ENCODE data around the gene SNX27. TPM values are rescaled to one million over a fixed set of nuclear protein-coding genes. Genes with fewer than 3 reads are reported as not detected.

Gene SNX27
- total and polyA plus RNA-seq, 9 donors = 15.7 to 22.3 (median 18.7) TPM

Other genes with a start within 250 kb of the SNX27 start
- gene SELENBP1, start 239.3 kb upstream of the SNX27 start, total RNA-seq = 31.2 TPM
- 10 to 100 TPM; 28.2 to 50.1 (median 37.6) TPM for gene SELENBP1, start 239.3 kb upstream of the SNX27 start, polyA plus RNA-seq (ENCODE audit: insufficient read depth in 1 of 8, insufficient read length in 8 of 8, low replicate concordance in 1 of 8)
- 211 TPM for gene PSMB4, start 212.5 kb upstream of the SNX27 start, total RNA-seq
- gene PSMB4, start 212.5 kb upstream of the SNX27 start, polyA plus RNA-seq (ENCODE audit: insufficient read depth in 1 of 8, insufficient read length in 8 of 8, low replicate concordance in 1 of 8) = 100 to 1,000 TPM; 158 to 193 (median 184) TPM
- 37.7 TPM for gene POGZ, start 152.6 kb upstream of the SNX27 start, total RNA-seq
- gene POGZ, start 152.6 kb upstream of the SNX27 start, polyA plus RNA-seq (ENCODE audit: insufficient read depth in 1 of 8, insufficient read length in 8 of 8, low replicate concordance in 1 of 8) = 10 to 100 TPM; 45.3 to 66.0 (median 52.1) TPM
- gene CGN, start 100.7 kb upstream of the SNX27 start, total RNA-seq = 0.35 TPM
- 1 to 10 TPM in 3 of 8 donors, under 1 TPM in 5; 0.31 to 6.4 (median 0.91) TPM for gene CGN, start 100.7 kb upstream of the SNX27 start, polyA plus RNA-seq (ENCODE audit: insufficient read depth in 1 of 8, insufficient read length in 8 of 8, low replicate concordance in 1 of 8)
- gene TUFT1, start 71.7 kb upstream of the SNX27 start, total RNA-seq = 6.2 TPM
- gene TUFT1, start 71.7 kb upstream of the SNX27 start, polyA plus RNA-seq (ENCODE audit: insufficient read depth in 1 of 8, insufficient read length in 8 of 8, low replicate concordance in 1 of 8) = 1 to 10 TPM; 6.0 to 9.6 (median 7.3) TPM
- 0.04 TPM for gene CELF3, start 104.8 kb downstream of the SNX27 start, total RNA-seq
- 1 to 10 TPM in 2 of 8 donors, under 1 TPM in 6; 0.43 to 2.0 (median 0.74) TPM for gene CELF3, start 104.8 kb downstream of the SNX27 start, polyA plus RNA-seq (ENCODE audit: insufficient read depth in 1 of 8, insufficient read length in 8 of 8, low replicate concordance in 1 of 8)
- gene RIIAD1, start 109.5 kb downstream of the SNX27 start, total RNA-seq = 2.7 TPM
- gene RIIAD1, start 109.5 kb downstream of the SNX27 start, polyA plus RNA-seq (ENCODE audit: insufficient read depth in 1 of 8, insufficient read length in 8 of 8, low replicate concordance in 1 of 8) = 1 to 10 TPM in 5 of 8 donors, under 1 TPM in 2, not detected in 1; 0.59 to 3.4 (median 1.4) TPM
- 67.7 TPM for gene MRPL9, start 151.4 kb downstream of the SNX27 start, total RNA-seq
- gene MRPL9, start 151.4 kb downstream of the SNX27 start, polyA plus RNA-seq (ENCODE audit: insufficient read depth in 1 of 8, insufficient read length in 8 of 8, low replicate concordance in 1 of 8) = 10 to 100 TPM; 66.3 to 87.9 (median 77.7) TPM
- 3.1 TPM for gene TDRKH, start 178.4 kb downstream of the SNX27 start, total RNA-seq
- 1 to 10 TPM; 3.4 to 3.9 (median 3.6) TPM for gene TDRKH, start 178.4 kb downstream of the SNX27 start, polyA plus RNA-seq (ENCODE audit: insufficient read depth in 1 of 8, insufficient read length in 8 of 8, low replicate concordance in 1 of 8)
- 0.22 TPM for gene LINGO4, start 193.4 kb downstream of the SNX27 start, total RNA-seq
- under 1 TPM; 0.09 to 0.42 (median 0.25) TPM for gene LINGO4, start 193.4 kb downstream of the SNX27 start, polyA plus RNA-seq (ENCODE audit: insufficient read depth in 1 of 8, insufficient read length in 8 of 8, low replicate concordance in 1 of 8)
- gene RORC, start 219.8 kb downstream of the SNX27 start, total RNA-seq = 8.6 TPM
- 1 to 10 TPM; 2.5 to 8.8 (median 6.6) TPM for gene RORC, start 219.8 kb downstream of the SNX27 start, polyA plus RNA-seq (ENCODE audit: insufficient read depth in 1 of 8, insufficient read length in 8 of 8, low replicate concordance in 1 of 8)
- not detected for gene C2CD4D, start 227.8 kb downstream of the SNX27 start, total RNA-seq
- under 1 TPM in 7 of 8 donors, not detected in 1; 0.07 to 0.27 (median 0.18) TPM for gene C2CD4D, start 227.8 kb downstream of the SNX27 start, polyA plus RNA-seq (ENCODE audit: insufficient read depth in 1 of 8, insufficient read length in 8 of 8, low replicate concordance in 1 of 8)
- not detected for gene THEM5, start 241.7 kb downstream of the SNX27 start, total RNA-seq
- gene THEM5, start 241.7 kb downstream of the SNX27 start, polyA plus RNA-seq (ENCODE audit: insufficient read depth in 1 of 8, insufficient read length in 8 of 8, low replicate concordance in 1 of 8) = 1 to 10 TPM in 1 of 8 donors, under 1 TPM in 7; 0.14 to 1.7 (median 0.42) TPM